Neuronal stem cell (in vitro differentiated cells): ENCODE measurements around the gene CIDEB. TPM values are rescaled to one million over a fixed set of nuclear protein-coding genes. Genes with fewer than 3 reads are reported as not detected.
"Not testable (repeated sequence)": the region's sequence is repeated elsewhere in the genome, so short reads cannot be mapped to it uniquely, and the experiment has no call there.

Experiments
- DNase-seq: peaks from one replicate; pipeline ENCODE4 v3.0.0-alpha.2; 2013; ENCODE audit warnings: low spot score
- H2AFZ ChIP-seq: one replicate; pipeline ENCODE4 v1.6.1; 2013; ENCODE audit warnings: mild to moderate bottlenecking, low read length, inconsistent platforms
- H2AK5ac ChIP-seq: 2 replicates; pipeline ENCODE4 v1.6.1; 2013; ENCODE audit warnings: low read depth, mild to moderate bottlenecking, inconsistent platforms, low read length, moderate library complexity, mixed read lengths
- H2BK120ac ChIP-seq: 2 replicates; pipeline ENCODE4 v1.6.1; 2013; ENCODE audit warnings: low read depth, mild to moderate bottlenecking, inconsistent platforms, low read length, moderate library complexity, mixed read lengths
- H2BK12ac ChIP-seq: one replicate; pipeline ENCODE4 v1.6.1; 2013; ENCODE audit warnings: low read length, inconsistent platforms
- H2BK15ac ChIP-seq: 2 replicates; pipeline ENCODE4 v1.6.1; 2013; ENCODE audit warnings: mild to moderate bottlenecking, low read length, inconsistent platforms, mixed read lengths
- H2BK5ac ChIP-seq: one replicate; pipeline ENCODE4 v1.6.1; 2013; ENCODE audit warnings: inconsistent platforms, mild to moderate bottlenecking, low read length, moderate library complexity
- H3K14ac ChIP-seq: one replicate; pipeline ENCODE4 v1.6.1; 2013; ENCODE audit warnings: low read length, inconsistent platforms
- H3K18ac ChIP-seq: 2 replicates; pipeline ENCODE4 v1.6.1; 2013; ENCODE audit warnings: low read length, inconsistent platforms
- H3K23ac ChIP-seq: 2 replicates; pipeline ENCODE4 v1.6.1; 2013; ENCODE audit warnings: low read depth, mild to moderate bottlenecking, mixed read lengths, low read length, inconsistent platforms; ENCODE audit not compliant: poor library complexity
- H3K27ac ChIP-seq: replicated peaks from 3 replicates; pipeline ENCODE4 v1.5.1; 2013; ENCODE audit warnings: low read length, inconsistent platforms
- H3K27me3 ChIP-seq, 3 experiments: 2 replicates each; pipeline ENCODE4 v1.6.1; 2013; ENCODE audit warnings: low read length in 3 of 3, mild to moderate bottlenecking in 2 of 3, inconsistent platforms in 1 of 3, low read depth in 1 of 3, mixed read lengths in 1 of 3, moderate library complexity in 1 of 3; ENCODE audit not compliant: control insufficient read depth in 3 of 3, insufficient read depth in 3 of 3
- H3K36me3 ChIP-seq, 2 donors: replicated peaks in 1 of 2; 2 replicates each; pipeline ENCODE4 v1.6.1; 2013; ENCODE audit warnings: low read length in 2 of 2; ENCODE audit not compliant: control insufficient read depth in 2 of 2, insufficient read depth in 2 of 2
- H3K4ac ChIP-seq: 2 replicates; pipeline ENCODE4 v1.6.1; 2013; ENCODE audit warnings: inconsistent platforms, mild to moderate bottlenecking, low read length, moderate library complexity
- H3K4me1 ChIP-seq, 2 donors: 1 replicate in 1 of 2; 2 replicates in 1 of 2; pipeline ENCODE4 v1.6.1; 2013; ENCODE audit warnings: low read length in 2 of 2, low read depth in 1 of 2; ENCODE audit not compliant: control insufficient read depth in 2 of 2, insufficient read depth in 1 of 2
- H3K4me2 ChIP-seq: one replicate; pipeline ENCODE4 v1.6.1; 2013; ENCODE audit warnings: mild to moderate bottlenecking, low read length, inconsistent platforms; ENCODE audit not compliant: insufficient read depth, poor library complexity, severe bottlenecking
- H3K4me3 ChIP-seq, 2 donors: 2 replicates each; pipeline ENCODE4 v1.5.1; 2013; ENCODE audit warnings: low read length in 2 of 2, mild to moderate bottlenecking in 2 of 2, inconsistent platforms in 1 of 2, moderate library complexity in 1 of 2
- H3K79me1 ChIP-seq: one replicate; pipeline ENCODE4 v1.6.1; 2013; ENCODE audit warnings: low read depth, mild to moderate bottlenecking, inconsistent platforms, low read length, moderate library complexity
- H3K9ac ChIP-seq: one replicate; pipeline ENCODE4 v1.6.1; 2013; ENCODE audit warnings: mild to moderate bottlenecking, low read depth, low read length, inconsistent platforms; ENCODE audit not compliant: poor library complexity
- H3K9me3 ChIP-seq, 2 donors: replicated peaks in 1 of 2; 2 replicates each; pipeline versions ENCODE3 to v1.6.1; 2013; ENCODE audit warnings: low read length in 2 of 2, mild to moderate bottlenecking in 2 of 2, inconsistent platforms in 1 of 2, low read depth in 1 of 2, mixed read lengths in 1 of 2, moderate library complexity in 1 of 2; ENCODE audit not compliant: control insufficient read depth in 2 of 2, insufficient read depth in 1 of 2
- H4K8ac ChIP-seq: one replicate; pipeline ENCODE4 v1.6.1; 2013; ENCODE audit warnings: low read depth, mild to moderate bottlenecking, inconsistent platforms, low read length, moderate library complexity
- H4K91ac ChIP-seq: one replicate; pipeline ENCODE4 v1.6.1; 2013; ENCODE audit warnings: low read length, low read depth, mild to moderate bottlenecking, inconsistent platforms; ENCODE audit not compliant: poor library complexity
- WGBS, 2 donors: extraction: QIAGEN DNeasy Blood & Tissue Kit; methylation state at CpG; one replicate each; pipeline ENCODE4 v1.1.7; 2013; ENCODE audit warnings: missing lambda C conversion rate in 2 of 2, mixed read lengths in 1 of 2; ENCODE audit not compliant: insufficient read length in 2 of 2, insufficient replicate concordance in 1 of 2; ENCODE audit errors: extremely low coverage in 2 of 2; 5-methylcytosine and 5-hydroxymethylcytosine counted together
- polyA plus RNA-seq, 2 experiments: library from polyadenylated mRNA; stranded (reverse); fragments of 200-250 nt; gene quantifications; one replicate each; pipeline ENCODE4 v1.2.3, GENCODE V29; 2013

The CIDEB gene, protein sequence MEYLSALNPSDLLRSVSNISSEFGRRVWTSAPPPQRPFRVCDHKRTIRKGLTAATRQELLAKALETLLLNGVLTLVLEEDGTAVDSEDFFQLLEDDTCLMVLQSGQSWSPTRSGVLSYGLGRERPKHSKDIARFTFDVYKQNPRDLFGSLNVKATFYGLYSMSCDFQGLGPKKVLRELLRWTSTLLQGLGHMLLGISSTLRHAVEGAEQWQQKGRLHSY
- polyA plus RNA-seq (2013, experiment 1 of 2) = not detected
- not detected for polyA plus RNA-seq (2013, experiment 2 of 2)

DNA sequence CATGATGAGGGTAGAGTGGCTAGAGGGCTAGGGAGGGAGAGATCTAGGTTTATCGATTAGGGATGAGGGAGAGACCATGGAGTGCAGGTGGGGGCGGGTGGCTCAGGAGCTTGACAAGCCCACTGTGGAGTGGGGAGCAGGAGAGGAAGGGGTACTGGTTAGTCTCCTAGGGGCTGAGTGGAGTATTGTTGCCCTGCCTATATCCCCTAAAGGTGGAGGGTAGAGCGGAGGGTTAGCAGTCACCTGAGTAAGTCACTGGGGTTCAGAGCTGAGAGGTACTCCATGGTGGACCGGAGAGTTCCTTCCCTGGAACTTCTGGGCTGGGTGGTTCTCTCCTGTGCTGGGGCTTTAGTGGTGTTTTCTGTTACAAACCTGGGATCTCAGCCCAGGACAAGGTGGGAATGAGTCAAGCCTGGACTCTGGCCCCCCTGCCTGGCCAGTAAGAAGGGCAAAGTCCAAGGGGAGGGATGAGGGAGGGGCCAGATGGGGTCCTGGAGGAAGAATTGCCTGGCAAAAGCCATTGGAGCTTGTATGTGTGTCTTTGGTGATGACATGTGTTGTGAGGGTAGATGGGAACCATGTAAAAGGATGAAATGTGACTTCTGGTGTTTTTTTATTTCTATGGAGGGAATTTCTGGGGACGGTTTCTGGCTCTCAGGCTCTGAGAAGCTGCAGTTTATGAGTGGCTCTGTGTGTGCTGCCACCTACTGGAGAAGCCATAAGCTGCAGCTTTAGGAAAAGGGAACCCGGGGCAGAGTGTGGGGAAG, at the start of gene CIDEB:
Gene CIDEB (minus strand): TSS at position 403 of the 767 bp plus-strand sequence. CDS start 119 bp downstream, at position 284.
- no peak within 1 kb of the TSS for H2BK12ac ChIP-seq
- no peaks in the 10 kb centered on the region for H3K79me1 ChIP-seq
- H3K9ac ChIP-seq = no peak within 1 kb of the TSS
- H2BK5ac ChIP-seq = no peak within 1 kb of the TSS
- no peak within 1 kb of the TSS for H2AFZ ChIP-seq
- H4K8ac ChIP-seq = no peak within 1 kb of the TSS
- peaks cover 35 to 77% of the 10 kb centered on the region in 2 donors for H3K36me3 ChIP-seq
- H3K14ac ChIP-seq = no peak within 1 kb of the TSS
- H2BK15ac ChIP-seq = no peak within 1 kb of the TSS
- no peak within 1 kb of the TSS for H2AK5ac ChIP-seq
- no peaks in the 10 kb centered on the region for H3K9me3 ChIP-seq
- no peak within 1 kb of the TSS for H3K18ac ChIP-seq
- H2BK120ac ChIP-seq = no peak within 1 kb of the TSS
- peak; percentile 53 for DNase-seq
- H4K91ac ChIP-seq = no peak within 1 kb of the TSS
- H3K27ac ChIP-seq = no peak within 1 kb of the TSS
- no peaks in the 10 kb centered on the region for H3K4me1 ChIP-seq
- H3K4me3 ChIP-seq = no peak within 1 kb of the TSS
- H3K4ac ChIP-seq = no peak within 1 kb of the TSS
- no CpG with 5 or more reads among the region's 6 CpGs for WGBS, 2 donors
- no peak within 1 kb of the TSS for H3K4me2 ChIP-seq
- no peaks in the 10 kb centered on the region for H3K27me3 ChIP-seq
- H3K23ac ChIP-seq = no peak within 1 kb of the TSS

DNA sequence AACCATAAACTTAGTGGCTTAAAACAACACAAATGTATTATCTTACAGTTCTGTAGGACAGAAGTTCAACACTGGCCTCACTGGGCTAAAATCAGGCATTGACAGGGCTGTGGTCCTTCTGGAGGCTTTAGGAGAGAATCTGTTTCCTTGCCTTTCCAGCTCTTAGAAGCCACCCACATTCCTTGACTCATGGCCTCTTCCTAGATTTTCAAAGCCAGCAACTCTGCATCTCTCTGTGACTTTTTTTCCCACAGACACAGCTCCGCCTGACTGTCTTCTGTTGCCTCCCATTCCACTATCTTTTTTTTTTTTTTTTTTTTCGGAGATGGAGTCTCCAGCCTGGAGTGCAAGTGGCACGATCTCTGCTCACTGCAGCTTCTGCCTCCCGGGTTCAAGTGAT, 48.4 kb upstream of the CIDEB start:
- no CpG with 5 or more reads among the region's 4 CpGs for WGBS, 2 donors
- H3K79me1 ChIP-seq = no peaks in the 10 kb centered on the region

DNA sequence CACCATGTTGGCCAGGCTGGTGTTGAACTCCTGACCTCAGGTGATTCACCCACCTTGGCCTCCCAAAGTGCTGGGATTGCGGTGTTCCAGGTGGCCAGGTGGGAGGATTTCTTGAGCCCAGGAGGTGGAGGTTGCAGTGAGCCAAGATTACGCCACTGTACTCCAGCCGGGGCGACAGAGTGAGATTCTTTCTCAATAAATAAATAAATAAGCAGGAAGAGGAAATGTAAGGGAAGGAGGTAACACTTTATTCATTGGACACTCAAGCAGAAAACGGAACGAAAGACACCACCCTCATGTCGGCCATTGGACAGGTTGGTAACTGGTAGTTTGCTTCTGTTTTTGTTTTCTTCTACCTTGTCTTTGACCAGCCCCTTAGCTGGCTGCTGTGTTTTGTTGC, 47.2 kb upstream of the CIDEB start:
- H3K23ac ChIP-seq = no peak overlapping the region
- peaks cover 0 to 44% (median 11%) of the 10 kb centered on the region in 3 experiments for H3K27me3 ChIP-seq
- no CpG with 5 or more reads among the region's 7 CpGs for WGBS, 2 donors
- H3K4me2 ChIP-seq = no peak overlapping the region
- H3K9me3 ChIP-seq = no peaks in the 10 kb centered on the region
- H3K4me1 ChIP-seq = no peaks in the 10 kb centered on the region
- H2AK5ac ChIP-seq = no peak overlapping the region
- no peak overlapping the region for H2BK5ac ChIP-seq
- H2BK12ac ChIP-seq = no peak overlapping the region
- no peaks in the 10 kb centered on the region for H3K79me1 ChIP-seq
- H4K91ac ChIP-seq = no peak overlapping the region
- no peak overlapping the region for H3K18ac ChIP-seq
- no peak overlapping the region for H2BK120ac ChIP-seq
- no peaks in the 10 kb centered on the region for H3K36me3 ChIP-seq
- H3K4me3 ChIP-seq = no peak overlapping the region
- H3K9ac ChIP-seq = no peak overlapping the region
- no peak overlapping the region for H3K27ac ChIP-seq
- H4K8ac ChIP-seq = no peak overlapping the region
- no peak overlapping the region for H2AFZ ChIP-seq
- no peak overlapping the region for H2BK15ac ChIP-seq
- H3K4ac ChIP-seq = no peak overlapping the region
- no peak overlapping the region for H3K14ac ChIP-seq
- no peak for DNase-seq

More for the DNA sequence above, 48.4 kb upstream of the CIDEB start:
- Histone ChIP-seq H2BK5ac (no peak overlapping the region), H3K27me3 (peaks cover 0 to 43% (median 9%) of the 10 kb centered on the region in 3 experiments), H2AK5ac (no peak overlapping the region), H3K4me3 (no peak overlapping the region), H2BK120ac (no peak overlapping the region), H3K23ac (no peak overlapping the region), H2AFZ (no peak overlapping the region), H3K27ac (no peak overlapping the region), H4K91ac (no peak overlapping the region), H2BK12ac (no peak overlapping the region), H3K4ac (no peak overlapping the region), H3K9me3 (no peaks in the 10 kb centered on the region), H3K36me3 (no peaks in the 10 kb centered on the region), H3K9ac (no peak overlapping the region), H4K8ac (no peak overlapping the region), H3K14ac (no peak overlapping the region), H2BK15ac (no peak overlapping the region), H3K18ac (no peak overlapping the region), H3K4me2 (no peak overlapping the region), H3K4me1 (no peaks in the 10 kb centered on the region)
- DNase-seq = no peak

DNA sequence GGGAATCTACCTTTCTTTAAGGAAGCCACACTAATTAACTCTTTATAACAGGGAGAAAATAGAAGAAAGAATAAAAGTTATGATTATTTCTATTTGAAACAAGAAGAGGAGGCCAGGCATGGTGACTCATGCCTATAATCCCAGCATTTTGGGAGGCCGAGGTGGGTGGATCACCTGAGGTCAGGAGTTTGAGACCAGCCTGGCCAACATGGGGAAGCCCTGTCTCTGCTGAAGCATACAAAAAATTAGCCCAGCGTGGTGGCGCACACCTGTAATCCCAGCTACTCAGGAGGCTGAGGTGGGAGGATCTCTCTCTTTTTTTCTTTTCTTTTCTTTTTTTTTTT, 46.7 kb upstream of the CIDEB start:
- H3K9me3 ChIP-seq, H3K4me3 ChIP-seq, H3K36me3 ChIP-seq, H3K23ac ChIP-seq, H2BK12ac ChIP-seq, H3K79me1 ChIP-seq, H2BK15ac ChIP-seq, DNase-seq, H2AK5ac ChIP-seq, H3K14ac ChIP-seq, H2BK120ac ChIP-seq, H3K27ac ChIP-seq, H3K4me2 ChIP-seq, H3K18ac ChIP-seq, H4K91ac ChIP-seq, H2BK5ac ChIP-seq, H2AFZ ChIP-seq, H3K4me1 ChIP-seq, H3K9ac ChIP-seq, H3K4ac ChIP-seq, H4K8ac ChIP-seq: not testable (repeated sequence)
- no CpG with 5 or more reads among the region's 3 CpGs for WGBS, 2 donors
- peaks cover 0 to 50% (median 14%) of the 10 kb centered on the region in 3 experiments for H3K27me3 ChIP-seq
